Activated CD8-positive, alpha-beta memory T cell treated with anti-CD3 and anti-CD28 coated beads for 36 hours (primary cell): ENCODE data around the gene DNM3. TPM values are rescaled to one million over a fixed set of nuclear protein-coding genes. Genes with fewer than 3 reads are reported as not detected.

Source experiments
- CTCF ChIA-PET: fragments of 350-600 bp; sonication (Branson Sonifier 250); formaldehyde crosslinking; loops from one replicate; lab custom pipeline; 2021; ENCODE audit warnings: antibody characterized with exemption; lab: Charles Lee
- POLR2A ChIA-PET: fragments of 350-600 bp; sonication (Branson Sonifier 250); formaldehyde crosslinking; loops from one replicate; lab custom pipeline; 2021; ENCODE audit warnings: antibody characterized with exemption; lab: Charles Lee
- total RNA-seq, 2 experiments: library from RNA; stranded (reverse); gene quantifications; one replicate each; pipeline ENCODE4 v1.2.3, GENCODE V29; 2021

The DNM3 gene
- total RNA-seq, 2 experiments from 2014 or later, result 0.57 to 0.78 TPM

GRCh38 chr1:172380441-172381244, 539.3 kb downstream of the DNM3 start:
- CTCF ChIA-PET, result interaction anchor here (0.6 kb wide), 3 partner anchors 9 to 378 kb away, joined by 3 read pairs; no protein-coding TSS in a partner anchor
- POLR2A ChIA-PET, result interaction anchor here (0.6 kb wide), 2 partner anchors 19 to 196 kb away, joined by 3 read pairs; no protein-coding TSS in a partner anchor

- POLR2A ChIA-PET, result no interaction called here
Observed at GRCh38 chr1:172381946-172382345, 540.6 kb downstream of the DNM3 start.

GRCh38 chr1:172382406-172382805, 541.1 kb downstream of the DNM3 start:
- ChIA-PET CTCF (no interaction called here), POLR2A (no interaction called here)

More at GRCh38 chr1:172381946-172382345, 540.6 kb downstream of the DNM3 start:
- CTCF ChIA-PET, result no interaction called here

GRCh38 chr1:172382990-172383389, 541.7 kb downstream of the DNM3 start:
- ChIA-PET CTCF (no interaction called here), POLR2A (no interaction called here)

- POLR2A ChIA-PET, result no interaction called here
- CTCF ChIA-PET, result no interaction called here
Observed at GRCh38 chr1:172383536-172383935, 542.2 kb downstream of the DNM3 start.

- CTCF ChIA-PET, result no interaction called here
- POLR2A ChIA-PET, result no interaction called here
Observed at GRCh38 chr1:172384656-172385055, 543.4 kb downstream of the DNM3 start.

- ChIA-PET POLR2A (no interaction called here), CTCF (interaction anchor here (0.5 kb wide), 1 partner anchor 94 kb away, joined by 5 read pairs; no protein-coding TSS in a partner anchor)
Observed at GRCh38 chr1:172386046-172386445, 544.7 kb downstream of the DNM3 start.

GRCh38 chr1:172388490-172388889, 547.2 kb downstream of the DNM3 start:
- CTCF ChIA-PET, result no interaction called here
- POLR2A ChIA-PET, result no interaction called here

- ChIA-PET CTCF (no interaction called here), POLR2A (no interaction called here)
Observed at GRCh38 chr1:172390301-172390682, 549.0 kb downstream of the DNM3 start.

- ChIA-PET POLR2A (no interaction called here), CTCF (no interaction called here)
Observed at GRCh38 chr1:172390683-172391551, 549.6 kb downstream of the DNM3 start.

- ChIA-PET POLR2A (no interaction called here), CTCF (no interaction called here)
Observed at GRCh38 chr1:172391976-172392375, 550.7 kb downstream of the DNM3 start.

- POLR2A ChIA-PET, result no interaction called here
- CTCF ChIA-PET, result interaction anchor here (2.9 kb wide), 1 partner anchor 35 kb away, joined by 10 read pairs; no protein-coding TSS in a partner anchor
Observed at GRCh38 chr1:172393354-172393753, 552.1 kb downstream of the DNM3 start.

GRCh38 chr1:172394141-172394751, 552.9 kb downstream of the DNM3 start:
- ChIA-PET POLR2A (interaction anchor here (0.6 to 1.1 kb wide), 2 partner anchors 56 to 211 kb away, joined by 3 read pairs; no protein-coding TSS in a partner anchor), CTCF (interaction anchor here (2.9 kb wide), 1 partner anchor 36 kb away, joined by 10 read pairs; no protein-coding TSS in a partner anchor)

GRCh38 chr1:172394811-172395210, 553.5 kb downstream of the DNM3 start:
- CTCF ChIA-PET, result interaction anchor here (0.6 to 2.9 kb wide), 2 partner anchors 36 to 1600 kb away, joined by 3 to 10 read pairs; no protein-coding TSS in a partner anchor
- POLR2A ChIA-PET, result interaction anchor here (0.6 to 1.1 kb wide), 2 partner anchors 57 to 211 kb away, joined by 3 read pairs; no protein-coding TSS in a partner anchor

GRCh38 chr1:172395576-172395975, 554.3 kb downstream of the DNM3 start:
- CTCF ChIA-PET, result interaction anchor here (2.9 kb wide), 1 partner anchor 37 kb away, joined by 10 read pairs; no protein-coding TSS in a partner anchor
- POLR2A ChIA-PET, result no interaction called here

- CTCF ChIA-PET, result interaction anchor here (0.8 to 1.0 kb wide), 2 partner anchors 46 to 59 kb away, joined by 3 read pairs; no protein-coding TSS in a partner anchor
Observed at GRCh38 chr1:172397221-172397620, 555.9 kb downstream of the DNM3 start.

GRCh38 chr1:172397633-172398032, 556.3 kb downstream of the DNM3 start:
- ChIA-PET CTCF (interaction anchor here (0.8 to 2.3 kb wide), 3 partner anchors 45 to 395 kb away, joined by 3 to 9 read pairs (median 3); no protein-coding TSS in a partner anchor), POLR2A (no interaction called here)

More at GRCh38 chr1:172397221-172397620, 555.9 kb downstream of the DNM3 start:
- POLR2A ChIA-PET, result no interaction called here

- ChIA-PET POLR2A (no interaction called here), CTCF (interaction anchor here (2.3 kb wide), 1 partner anchor 396 kb away, joined by 9 read pairs; no protein-coding TSS in a partner anchor)
Observed at GRCh38 chr1:172398193-172398592, 556.9 kb downstream of the DNM3 start.
